K562 (cell line): ENCODE measurements around the gene PRND. TPM values are rescaled to one million over a fixed set of nuclear protein-coding genes. Genes with fewer than 3 reads are reported as not detected.
A peak's percentile ranks its signal among the peaks of the same experiment; 100 is the strongest.

Source experiments
- ATAC-seq: fragments of 200-7000 bp; cut with Tn5 transposase; 3 replicates; pipeline ENCODE4 v1.9.1; 2020; ENCODE audit warnings: moderate library complexity
- BruUV-seq: library from RNA; stranded (reverse); fragments of 400-500 nt; replicated peaks from 2 replicates; lab custom pipeline; 2021; lab: Mats Ljungman, UMichigan
- CTCF ChIA-PET: fragments of 300-600 bp; formaldehyde crosslinking; extraction: SDS; loops from one replicate; lab custom pipeline; 2021; ENCODE audit warnings: low intra/inter-chr PET ratio; lab: Yijun Ruan, JAX
- POLR2A ChIA-PET: fragments of 300-600, 350-650 bp; sonication (Branson Sonifier 250); formaldehyde crosslinking; extraction: SDS; loops from one replicate; lab custom pipeline; 2021; ENCODE audit warnings: antibody characterized with exemption, inconsistent platforms; lab: Yijun Ruan, JAX
- DNase-seq, 4 experiments: peaks; one replicate each; pipeline versions ENCODE4 v3.0.0 to v3.0.0-alpha.2; 2011 to 2018; ENCODE audit warnings: low spot score in 3 of 4, mixed read lengths in 3 of 4; ENCODE audit errors: extremely low read depth in 1 of 4
- FAIRE-seq: peaks from 2 replicates; lab custom pipeline; 2011; peaks lifted over from hg19 to GRCh38; lab: Jason Lieb, UNC
- H2AFZ ChIP-seq: 2 replicates; pipeline ENCODE4 v1.6.0; 2011; ENCODE audit warnings: low read depth, low read length, control low read depth, inconsistent platforms
- H3K27ac ChIP-seq: fragments of 200-600 bp; 3 replicates; pipeline ENCODE4 v1.8.0; 2011; ENCODE audit warnings: low read depth, mild to moderate bottlenecking, control low read depth, inconsistent platforms, low read length, moderate library complexity, mixed read lengths; ENCODE audit errors: extremely low read depth
- H3K27me3 ChIP-seq, 2 experiments: fragments of 300-600 bp in 1 of 2; 2 replicates in 1 of 2; 3 replicates in 1 of 2; pipeline versions ENCODE4 v1.6.0 to v1.8.0; 2011; ENCODE audit warnings: inconsistent platforms in 2 of 2, low read length in 2 of 2, mild to moderate bottlenecking in 1 of 2, mixed read lengths in 1 of 2, moderate library complexity in 1 of 2; ENCODE audit not compliant: control insufficient read depth in 2 of 2, insufficient read depth in 2 of 2
- H3K36me3 ChIP-seq: fragments of 300-600 bp; 3 replicates; pipeline ENCODE4 v1.8.0; 2011; ENCODE audit warnings: mild to moderate bottlenecking, low read length, inconsistent platforms; ENCODE audit not compliant: control insufficient read depth, insufficient read depth
- H3K4me1 ChIP-seq, 2 experiments: fragments of 200-600 bp in 1 of 2; replicated peaks in 1 of 2; 2 replicates in 1 of 2; 3 replicates in 1 of 2; pipeline versions ENCODE4 v1.5.1 to v1.8.0; 2011; ENCODE audit warnings: inconsistent platforms in 2 of 2, low read length in 2 of 2, mild to moderate bottlenecking in 1 of 2, mixed read lengths in 1 of 2, moderate library complexity in 1 of 2; ENCODE audit not compliant: control insufficient read depth in 2 of 2, insufficient read depth in 2 of 2
- H3K4me2 ChIP-seq: 2 replicates; pipeline ENCODE4 v1.6.1; 2011; ENCODE audit warnings: low read length, control low read depth, inconsistent platforms, mixed read lengths; ENCODE audit not compliant: insufficient read depth
- H3K4me3 ChIP-seq: fragments of 200-600 bp; sonication (generic), shearing (Covaris generic); 2 replicates; pipeline ENCODE4 v1.5.1; 2016; ENCODE audit warnings: control low read depth, inconsistent platforms
- H3K79me2 ChIP-seq: fragments of 200-600 bp; 3 replicates; pipeline ENCODE4 v1.8.0; 2011; ENCODE audit warnings: low read length, inconsistent platforms; ENCODE audit not compliant: control insufficient read depth, insufficient read depth
- H3K9ac ChIP-seq, 2 experiments: 2 replicates each; pipeline versions ENCODE4 v1.6.0 to v1.6.1; 2011; ENCODE audit warnings: low read depth in 2 of 2, low read length in 2 of 2, control low read depth in 1 of 2, inconsistent platforms in 1 of 2, mild to moderate bottlenecking in 1 of 2, mixed read lengths in 1 of 2; ENCODE audit not compliant: insufficient read depth in 1 of 2
- H3K9me1 ChIP-seq: one replicate; pipeline ENCODE4 v1.6.0; 2011; ENCODE audit warnings: inconsistent platforms, mild to moderate bottlenecking, low read length, moderate library complexity; ENCODE audit not compliant: control insufficient read depth, insufficient read depth
- H3K9me3 ChIP-seq: replicated peaks from 2 replicates; pipeline ENCODE4 v1.5.1; 2011; ENCODE audit warnings: low read depth, low read length, inconsistent platforms; ENCODE audit not compliant: control insufficient read depth, insufficient read depth
- H4K20me1 ChIP-seq: replicated peaks from 2 replicates; pipeline ENCODE4 v1.6.1; 2011; ENCODE audit warnings: low read length, inconsistent platforms, mixed read lengths; ENCODE audit not compliant: control insufficient read depth, insufficient read depth
- BCL6 ChIP-seq: fragments of 250-450 bp; sonication (Bioruptor Pico); IDR thresholded peaks from 2 replicates; pipeline ENCODE4 v1.4.0; 2020
- HLTF ChIP-seq: fragments of 450-650 bp; IDR thresholded peaks from 2 replicates; pipeline ENCODE4 v1.6.1; 2016
- KLF13 ChIP-seq: fragments of 450-650 bp; IDR thresholded peaks from 2 replicates; pipeline ENCODE4 v1.6.1; 2016; ENCODE audit warnings: missing genetic modification characterization, low read depth, mild to moderate bottlenecking, missing compliant biosample characterization, moderate library complexity, borderline replicate concordance
- POLR2G ChIP-seq: fragments of 200-400 bp; formaldehyde crosslinking; IDR thresholded peaks from 2 replicates; pipeline ENCODE4 v1.6.1; 2017; ENCODE audit warnings: low read depth, mild to moderate bottlenecking, antibody characterized with exemption, low read length, moderate library complexity
- REST ChIP-seq, 2 experiments: fragments of 450-650 bp; formaldehyde crosslinking in 1 of 2; IDR thresholded peaks; 2 replicates each; pipeline versions ENCODE4 v1.4.0 to v1.6.1; 2014 to 2020; ENCODE audit warnings: mild to moderate bottlenecking in 2 of 2, borderline replicate concordance in 1 of 2, low read depth in 1 of 2
- ZC3H11A ChIP-seq: IDR thresholded peaks from 2 replicates; pipeline ENCODE4 v1.6.1; 2012; ENCODE audit warnings: low read depth, low read length, improper control_type of control experiment
- WGBS: fragments of 100-300 bp; shearing (Covaris generic); methylation state at CpG from one replicate; pipeline ENCODE4 v1.1.6; 2016; ENCODE audit warnings: low coverage, mixed read lengths; ENCODE audit not compliant: insufficient coverage; ENCODE audit errors: missing lambda C conversion rate; 5-methylcytosine and 5-hydroxymethylcytosine counted together
- in situ Hi-C: fragments of 300-500 bp; cut with MboI; formaldehyde crosslinking; loops from 4 replicates; pipeline ENCODE4 v1.15.0; 2018; ENCODE audit warnings: inconsistent platforms, mixed read lengths
- intact Hi-C: fragments of 100-400 bp; cut with micrococcal nuclease; formaldehyde crosslinking; loops from 2 replicates; pipeline ENCODE4 v1.14.2; 2022
- polyA plus RNA-seq, 8 experiments: library from polyadenylated mRNA; depleted of rRNA in 4 of 8; stranded (reverse) in 5 of 8; unstranded in 3 of 8; fragments of >200 nt; fragmentation: Nextera tagmentation in 2 of 8; fragmentation: Illumina TruSeq in 1 of 8; extraction: Ambion mirVana in 2 of 8; extraction: Trizol in 1 of 8; gene quantifications; 2 replicates each; pipeline versions ENCODE4 v1.2.1 to v1.2.3, GENCODE V29; 2011 to 2014; ENCODE audit warnings: inconsistent platforms in 1 of 8, missing spikeins in 1 of 8
- total RNA-seq, 7 experiments: library from RNA; depleted of rRNA in 6 of 7; stranded (reverse); fragments of >200 nt in 6 of 7; fragmentation: Illumina TruSeq in 2 of 7; extraction: Trizol in 2 of 7; gene quantifications; 2 replicates each; pipeline versions ENCODE4 v1.2.1 to v1.2.3, GENCODE V29; 2011 to 2021; ENCODE audit warnings: low replicate concordance in 1 of 7

The PRND gene
- total and polyA plus RNA-seq, 9 of the 15 experiments (the other 6 are each of a cell fraction or from before 2014, with no cell fraction given) = not detected

- peaks cover 21% of the 10 kb centered on the region; the same call in 2 of the 3 replicates for H3K36me3 ChIP-seq
- no peak overlapping the region for H3K4me2 ChIP-seq
- no TSS peak for BruUV-seq
- in situ Hi-C loops (no loop called here), intact Hi-C loops (no loop called here)
- WGBS = 94% methylated on average over 8 of the region's 9 CpGs
- peaks cover 0 to 3% of the 10 kb centered on the region in 2 experiments; a peak in 1 of 5 replicates for H3K27me3 ChIP-seq
- TF ChIP-seq ZC3H11A = no peak
- no peak for TF ChIP-seq KLF13 (tag)
- TF ChIP-seq BCL6 = no peak
- no peak for TF ChIP-seq REST (IDR thresholded peaks at IDR 0.05; ENCODE audit: borderline replicate concordance)
- no peak for TF ChIP-seq REST (CRISPR knock-in tag; IDR thresholded peaks at IDR 0.05; ENCODE audit: low read depth)
- TF ChIP-seq POLR2G = peak; percentile 38; the same call in 1 of the 2 replicates
- TF ChIP-seq HLTF = no peak
- no peak for FAIRE-seq
- H3K9ac ChIP-seq = no peak overlapping the region; a peak in 1 of 4 replicates
- no peaks in the 10 kb centered on the region for H3K9me3 ChIP-seq
- no peaks in the 10 kb centered on the region for H3K9me1 ChIP-seq
- H3K4me3 ChIP-seq = no peak overlapping the region
- ATAC-seq = no peak
- no peaks in the 10 kb centered on the region; a peak in 1 of 5 replicates for H3K4me1 ChIP-seq
- ChIA-PET CTCF (no interaction called here), POLR2A (interaction anchor here (1.6 kb wide), 1 partner anchor 11 kb away, joined by 4 read pairs; no protein-coding TSS in a partner anchor)
- H4K20me1 ChIP-seq = peaks cover 10% of the 10 kb centered on the region; the same call in 1 of the 2 replicates
- H3K79me2 ChIP-seq = peaks cover 35% of the 10 kb centered on the region
- no peak for DNase-seq
- H3K27ac ChIP-seq = no peak overlapping the region
- H2AFZ ChIP-seq = no peak overlapping the region
Measured at GRCh38 chr20:4699216-4699615, 22.5 kb upstream of the PRND start.
